Spinal cord (tissue), 10 donors: ENCODE data around the gene ARVCF. TPM values are rescaled to one million over a fixed set of nuclear protein-coding genes. Genes with fewer than 3 reads are reported as not detected.
A peak's percentile ranks its signal among the peaks of the same experiment; 100 is the strongest.

ENCODE experiments used
- DNase-seq, 6 donors: peaks; one replicate each; pipeline versions ENCODE4 v3.0.0 to v3.0.0-alpha.2; 2013 to 2015; ENCODE audit warnings: low spot score in 6 of 6, low read depth in 4 of 6
- H3K27ac ChIP-seq: one replicate; pipeline ENCODE4 v1.5.1; 2013; ENCODE audit warnings: low read depth, low read length, control low read depth
- H3K27me3 ChIP-seq: one replicate; pipeline ENCODE4 v1.6.1; 2013; ENCODE audit warnings: low read length; ENCODE audit not compliant: control insufficient read depth, insufficient read depth
- H3K36me3 ChIP-seq: one replicate; pipeline ENCODE4 v1.6.1; 2013; ENCODE audit warnings: low read length; ENCODE audit not compliant: control insufficient read depth, insufficient read depth
- H3K4me1 ChIP-seq: one replicate; pipeline ENCODE4 v1.6.1; 2013; ENCODE audit warnings: low read length; ENCODE audit not compliant: control insufficient read depth, insufficient read depth
- H3K4me3 ChIP-seq: one replicate; pipeline ENCODE4 v1.5.1; 2013; ENCODE audit warnings: low read depth, low read length, control low read depth
- H3K9me3 ChIP-seq: one replicate; pipeline ENCODE4 v1.6.1; 2013; ENCODE audit warnings: low read length; ENCODE audit not compliant: control insufficient read depth, insufficient read depth
- WGBS: methylation state at CpG from one replicate; pipeline ENCODE4 v1.1.5; 2013; ENCODE audit warnings: missing lambda C conversion rate; ENCODE audit not compliant: insufficient coverage; 5-methylcytosine and 5-hydroxymethylcytosine counted together
- polyA plus RNA-seq, 2 donors: library from polyadenylated mRNA; unstranded; fragments of 120-200 nt; gene quantifications; one replicate each; pipeline ENCODE4 v1.2.1, GENCODE V29; 2013; ENCODE audit not compliant: insufficient read length in 2 of 2
- total RNA-seq, 2 donors: library from RNA; depleted of rRNA in 1 of 2; stranded (reverse); fragments of 120-200 nt in 1 of 2; fragments of >200 nt in 1 of 2; gene quantifications; one replicate each; pipeline versions ENCODE4 v1.2.3 to v1.2.4, GENCODE V29; 2013 to 2014
- donor health status: healthy.

Gene ARVCF
- total and polyA plus RNA-seq, 4 donors: 43.5 to 132 (median 84.2) TPM

GRCh38 chr22:19989725-19990067 is 26.9 kb downstream of the ARVCF start:
- Histone ChIP-seq H3K27ac (no peak overlapping the region), H3K4me1 (peaks cover 84% of the 10 kb centered on the region)

DNA sequence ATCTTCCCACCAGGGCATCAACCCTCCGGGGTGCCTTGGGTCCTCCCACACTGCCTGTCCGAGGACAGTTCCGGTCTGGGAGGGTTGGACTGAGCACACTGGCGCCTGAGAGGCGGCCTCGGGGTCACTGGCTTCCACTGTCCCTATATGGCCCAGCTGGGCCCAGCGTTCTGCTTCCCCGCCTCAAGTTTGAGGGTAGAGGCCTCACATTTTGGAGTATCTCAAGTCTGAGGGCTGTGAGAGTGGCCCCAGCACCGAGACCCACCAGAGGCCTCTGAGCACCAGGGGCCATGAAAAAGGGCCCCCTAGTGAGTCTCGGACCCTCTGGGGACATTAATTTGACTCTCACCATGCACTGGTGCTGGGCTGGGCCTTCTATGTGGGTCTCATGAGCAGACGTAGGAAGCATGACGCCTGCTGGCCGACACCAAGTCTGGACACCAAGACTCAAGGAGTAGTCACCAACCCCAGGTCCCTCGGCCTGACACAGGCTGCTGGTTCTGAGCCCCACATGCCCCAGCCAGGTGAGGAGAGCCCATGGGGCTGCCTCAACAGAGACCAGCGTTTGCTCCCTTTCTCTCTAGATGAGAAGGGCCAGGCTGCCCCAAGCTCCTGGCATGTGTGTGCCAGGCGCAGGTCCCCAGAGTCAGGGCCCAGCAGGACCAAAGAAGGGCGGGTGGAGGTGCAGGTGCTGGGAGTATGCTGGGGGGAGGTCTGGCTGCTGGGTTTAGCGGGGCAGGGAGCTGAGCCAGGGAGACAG is 27.5 kb downstream of the ARVCF start:
- WGBS: 82% methylated on average over 17 of the region's 18 CpGs
- H3K4me3 ChIP-seq: no peak overlapping the region
- H3K27me3 ChIP-seq: no peaks in the 10 kb centered on the region
- no peak overlapping the region for H3K27ac ChIP-seq
- peaks cover 68% of the 10 kb centered on the region for H3K36me3 ChIP-seq
- H3K4me1 ChIP-seq: peaks cover 89% of the 10 kb centered on the region
- H3K9me3 ChIP-seq: no peaks in the 10 kb centered on the region
- DNase-seq: no peak

More at GRCh38 chr22:19989725-19990067, 26.9 kb downstream of the ARVCF start:
- peaks cover 63% of the 10 kb centered on the region for H3K36me3 ChIP-seq
- DNase-seq: no peak
- no peaks in the 10 kb centered on the region for H3K27me3 ChIP-seq
- H3K9me3 ChIP-seq: no peaks in the 10 kb centered on the region
- no peak overlapping the region for H3K4me3 ChIP-seq
- WGBS: 56% methylated on average over 2 of the region's 3 CpGs

GRCh38 chr22:19988331-19988808 is 28.3 kb downstream of the ARVCF start:
- no peaks in the 10 kb centered on the region for H3K9me3 ChIP-seq
- H3K4me1 ChIP-seq: peaks cover 93% of the 10 kb centered on the region
- no peak overlapping the region for H3K4me3 ChIP-seq
- DNase-seq: no peak
- peaks cover 70% of the 10 kb centered on the region for H3K36me3 ChIP-seq
- no peaks in the 10 kb centered on the region for H3K27me3 ChIP-seq
- 88% methylated on average over 9 of the region's 9 CpGs for WGBS
- no peak overlapping the region for H3K27ac ChIP-seq

- 46% methylated on average over 21 of the region's 24 CpGs for WGBS
- no peak for DNase-seq
- no peak overlapping the region for H3K4me3 ChIP-seq
- H3K36me3 ChIP-seq: peaks cover 71% of the 10 kb centered on the region
- no peaks in the 10 kb centered on the region for H3K9me3 ChIP-seq
- no peaks in the 10 kb centered on the region for H3K27me3 ChIP-seq
- H3K4me1 ChIP-seq: peaks cover 93% of the 10 kb centered on the region
- peak overlapping the region; percentile 16 for H3K27ac ChIP-seq
Observed at GRCh38 chr22:19987394-19988306, 29.0 kb downstream of the ARVCF start.

DNA sequence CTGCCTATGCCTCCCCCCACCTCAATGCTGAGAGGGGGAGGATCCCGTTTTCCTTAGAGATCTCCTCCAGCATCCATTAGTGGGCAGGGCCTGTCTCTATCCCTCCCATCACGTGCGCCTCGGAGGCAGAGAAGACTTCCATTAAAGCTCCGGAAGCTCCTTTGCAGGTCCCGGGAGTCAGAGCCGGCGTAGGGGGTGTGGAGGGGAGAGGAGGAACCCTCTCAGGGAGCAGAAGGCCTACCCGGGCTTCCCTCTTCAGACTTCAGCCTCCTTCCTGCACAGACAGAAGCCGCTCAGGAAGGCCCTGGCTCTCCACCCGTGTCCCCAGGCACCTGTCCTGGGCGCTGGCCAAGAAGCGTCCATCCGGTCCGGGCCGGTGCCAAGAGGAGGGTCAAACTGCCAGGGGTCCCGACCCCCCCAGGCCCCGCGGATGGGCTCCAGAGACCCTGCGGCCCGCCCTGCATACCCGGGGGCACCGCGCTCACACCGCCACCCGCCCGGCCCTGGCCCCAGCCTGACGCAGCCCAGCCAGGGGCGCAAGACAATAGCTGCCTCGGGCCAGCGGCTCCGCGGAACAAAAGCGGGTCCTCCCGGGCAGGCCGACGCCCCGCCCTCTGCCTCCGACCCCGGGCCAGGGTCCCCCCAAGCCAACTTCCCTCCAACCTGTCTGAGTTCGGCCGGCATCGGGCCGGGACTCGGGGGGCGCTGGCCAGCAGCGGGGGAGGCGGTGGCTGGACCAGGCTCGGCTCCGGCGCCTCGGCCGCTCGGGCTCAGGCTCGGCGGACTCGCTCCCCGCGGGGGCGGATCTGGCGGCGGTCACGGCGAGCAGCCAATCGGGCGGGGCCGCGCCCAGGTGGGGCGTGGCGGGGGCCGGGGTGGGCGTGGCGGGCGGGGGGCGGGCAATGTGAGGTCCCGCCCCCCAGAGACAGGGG is 29.9 kb downstream of the ARVCF start:
- peak in 2 of 6 donors; percentile 87 to 91 for DNase-seq
- Histone ChIP-seq H3K36me3 (peaks cover 72% of the 10 kb centered on the region), H3K4me1 (peaks cover 89% of the 10 kb centered on the region), H3K27me3 (no peaks in the 10 kb centered on the region), H3K27ac (peak overlapping the region; percentile 82), H3K9me3 (no peaks in the 10 kb centered on the region), H3K4me3 (peak overlapping the region; percentile 82)
- WGBS: 0% methylated on average over 63 of the region's 76 CpGs

DNA sequence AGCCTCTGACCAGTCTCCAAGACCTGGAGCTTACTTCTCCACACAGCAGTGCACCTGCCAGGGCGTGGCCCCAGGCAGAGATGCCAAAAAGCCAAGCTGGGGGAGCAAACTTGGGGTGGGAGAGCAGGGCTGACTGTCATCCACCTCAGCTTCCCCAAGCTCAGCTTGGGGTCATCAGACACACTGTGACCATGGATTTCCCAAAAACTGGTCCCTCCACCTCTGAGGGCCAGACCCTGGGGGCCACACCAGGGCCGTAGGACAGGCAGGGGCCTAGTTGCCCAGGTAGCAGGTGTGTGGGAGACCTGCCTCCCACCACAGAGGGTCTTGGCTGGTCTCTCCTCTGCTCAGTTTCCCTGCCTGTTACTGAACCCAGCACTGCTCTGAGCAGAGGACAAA is 30.6 kb downstream of the ARVCF start:
- WGBS: 63% methylated on average over 2 of the region's 2 CpGs
- Histone ChIP-seq H3K27ac (peak overlapping the region; percentile 82), H3K4me1 (peaks cover 83% of the 10 kb centered on the region), H3K4me3 (peak overlapping the region; percentile 82), H3K9me3 (no peaks in the 10 kb centered on the region), H3K36me3 (peaks cover 79% of the 10 kb centered on the region), H3K27me3 (no peaks in the 10 kb centered on the region)
- no peak for DNase-seq

- no peak for DNase-seq
- H3K9me3 ChIP-seq: no peaks in the 10 kb centered on the region
- H3K27me3 ChIP-seq: no peaks in the 10 kb centered on the region
- H3K27ac ChIP-seq: peak overlapping the region; percentile 2
- peak overlapping the region; percentile 82 for H3K4me3 ChIP-seq
- peaks cover 80% of the 10 kb centered on the region for H3K36me3 ChIP-seq
- 79% methylated on average over 6 of the region's 11 CpGs for WGBS
- peaks cover 74% of the 10 kb centered on the region for H3K4me1 ChIP-seq
Observed at GRCh38 chr22:19984851-19985811, 31.5 kb downstream of the ARVCF start.

DNA sequence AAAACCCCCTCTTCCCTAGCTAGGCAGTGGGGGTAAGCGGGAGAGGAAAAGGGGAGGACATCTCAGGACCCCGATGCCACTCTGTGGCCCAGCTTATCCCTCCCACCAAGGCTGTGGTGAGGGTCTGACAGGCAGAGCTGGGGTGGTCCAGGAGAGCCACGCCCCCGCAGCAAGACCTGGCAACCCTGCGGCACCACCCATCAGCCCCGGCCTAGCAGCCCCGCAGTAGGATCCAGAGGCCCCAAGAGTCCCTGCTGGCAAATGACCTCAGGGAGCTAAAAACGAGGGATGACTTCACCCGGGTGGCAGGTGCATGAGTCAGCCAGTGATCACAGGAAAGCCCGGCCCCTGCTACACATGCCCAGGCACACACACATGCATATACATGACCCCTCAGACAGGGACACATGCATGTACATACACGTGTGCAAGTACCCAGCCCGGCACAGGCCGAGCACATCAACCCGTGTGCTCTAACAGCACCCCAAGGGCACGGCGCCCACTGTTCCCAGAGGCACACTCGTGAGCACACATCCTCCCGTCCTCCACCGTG is 32.3 kb downstream of the ARVCF start:
- 53% methylated on average over 17 of the region's 19 CpGs for WGBS
- H3K4me3 ChIP-seq: no peak overlapping the region

More for the DNA sequence above, 32.3 kb downstream of the ARVCF start:
- Histone ChIP-seq H3K4me1 (peaks cover 69% of the 10 kb centered on the region), H3K27ac (peak overlapping the region; percentile 2), H3K36me3 (peaks cover 80% of the 10 kb centered on the region), H3K9me3 (no peaks in the 10 kb centered on the region), H3K27me3 (no peaks in the 10 kb centered on the region)
- no peak for DNase-seq
